HS-5 (cell line): ENCODE results near the gene NPC1.
"Not testable (repeated sequence)": the region's sequence is repeated elsewhere in the genome, so short reads cannot be mapped to it uniquely, and the experiment has no call there.

ENCODE experiments used
- DNase-seq: peaks from one replicate; pipeline ENCODE4 v3.0.0-alpha.2; 2012; ENCODE audit warnings: low read depth

The NPC1 gene

DNA sequence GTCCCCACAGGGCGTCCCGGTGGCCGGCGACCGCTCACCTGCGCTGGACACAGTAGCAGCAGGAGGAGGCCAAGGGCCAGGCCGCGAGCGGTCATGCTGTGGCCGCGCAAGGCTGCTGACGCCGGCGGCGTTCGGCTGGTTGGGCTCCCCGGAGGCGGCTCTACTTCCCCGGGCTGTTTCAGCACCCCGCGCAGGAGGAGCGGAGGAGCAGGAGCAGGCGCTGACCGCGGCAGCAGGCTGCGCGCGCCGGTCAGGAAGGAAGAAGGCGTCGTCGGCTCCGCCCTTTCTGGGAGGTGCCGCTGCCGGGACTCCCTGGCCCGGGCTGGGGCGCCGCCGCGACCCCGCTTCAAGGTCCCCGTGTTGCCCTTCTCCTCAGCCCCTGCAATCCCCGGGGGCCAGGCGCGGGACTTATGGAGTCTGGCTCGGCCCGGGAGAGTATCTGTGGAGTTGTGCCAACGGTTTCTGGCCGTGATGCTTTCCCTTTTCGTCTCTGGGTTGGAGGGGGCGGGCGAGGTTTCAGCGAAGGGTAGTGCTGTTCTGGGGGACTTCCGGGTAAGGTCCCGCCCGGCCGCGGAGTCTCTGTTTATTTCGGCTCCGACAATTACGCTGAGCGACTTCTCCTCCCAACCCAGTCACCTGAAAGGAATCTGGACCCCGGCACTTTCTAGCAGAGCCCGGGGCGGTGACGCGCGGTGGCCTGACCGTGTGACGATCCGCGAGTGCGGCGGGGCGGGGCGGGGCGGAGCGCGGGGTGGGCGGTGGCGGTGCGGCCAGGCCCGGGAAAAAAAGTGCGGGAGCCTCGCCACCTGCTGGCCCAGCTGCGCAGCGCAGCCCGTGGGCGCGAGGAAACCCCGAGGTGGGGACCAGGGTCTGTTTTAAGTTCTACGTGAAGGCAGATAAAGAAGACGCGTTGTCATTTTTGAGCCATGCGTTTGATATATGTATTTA lies at the start of gene NPC1:
TSS of gene NPC1 (minus strand) at position 258 of the 948 bp plus-strand sequence. CDS start at position 95, 163 bp downstream.
- peak; percentile 94 for DNase-seq

DNA sequence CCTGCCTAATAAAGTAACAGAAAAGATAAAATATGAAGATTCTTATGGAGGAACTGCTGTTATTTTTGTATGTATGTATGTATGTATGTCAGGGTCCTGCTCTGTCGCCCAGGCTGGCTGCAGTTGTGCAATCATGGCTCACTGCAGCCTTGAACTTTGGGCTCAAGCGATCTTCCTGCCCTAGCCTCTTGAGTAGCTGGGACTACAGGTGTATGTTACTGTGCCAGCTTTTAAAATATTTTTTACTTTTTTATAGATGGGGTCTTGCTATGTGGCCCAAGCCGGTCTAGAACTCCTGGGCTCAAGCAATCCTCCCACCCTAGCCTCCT lies 49.7 kb upstream of the NPC1 start:
- no peak for DNase-seq

DNA sequence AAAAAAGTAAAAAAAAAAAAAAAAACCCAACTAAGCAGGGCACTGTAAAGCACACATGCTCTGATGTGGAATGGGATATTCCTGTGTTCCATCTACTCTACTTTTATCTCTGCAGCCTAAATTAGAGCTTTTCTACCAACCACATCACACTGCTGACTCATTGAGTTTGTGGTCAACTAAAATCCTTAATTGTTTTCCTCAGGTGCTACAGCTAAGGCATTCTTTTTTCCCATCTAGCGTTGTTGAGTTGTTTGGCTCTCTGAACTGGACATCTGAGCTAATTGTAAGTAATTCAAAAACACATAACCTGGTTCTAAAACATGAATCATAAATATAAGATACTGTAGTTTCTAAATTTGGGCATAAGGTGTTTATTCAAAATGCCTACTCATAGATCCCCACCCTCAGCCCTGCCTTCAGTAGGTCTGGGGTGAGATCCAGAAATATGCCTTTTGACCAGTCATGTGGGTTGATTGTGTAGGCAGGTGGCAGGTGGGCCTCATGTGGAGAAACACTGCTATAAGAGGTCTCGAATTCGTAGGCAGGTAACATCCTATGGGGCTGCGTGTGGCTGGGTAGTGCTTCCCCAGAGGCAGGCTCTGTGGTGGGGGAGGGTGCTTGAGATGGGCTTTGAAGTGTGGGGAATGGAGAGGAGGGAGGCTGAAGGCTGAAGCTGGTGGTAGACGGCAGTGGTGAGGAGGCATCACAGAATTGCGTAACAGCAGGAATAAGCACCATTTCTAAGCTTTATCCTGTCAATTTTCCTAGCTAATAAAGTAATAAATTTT lies 49.2 kb upstream of the NPC1 start:
- no peak for DNase-seq

DNA sequence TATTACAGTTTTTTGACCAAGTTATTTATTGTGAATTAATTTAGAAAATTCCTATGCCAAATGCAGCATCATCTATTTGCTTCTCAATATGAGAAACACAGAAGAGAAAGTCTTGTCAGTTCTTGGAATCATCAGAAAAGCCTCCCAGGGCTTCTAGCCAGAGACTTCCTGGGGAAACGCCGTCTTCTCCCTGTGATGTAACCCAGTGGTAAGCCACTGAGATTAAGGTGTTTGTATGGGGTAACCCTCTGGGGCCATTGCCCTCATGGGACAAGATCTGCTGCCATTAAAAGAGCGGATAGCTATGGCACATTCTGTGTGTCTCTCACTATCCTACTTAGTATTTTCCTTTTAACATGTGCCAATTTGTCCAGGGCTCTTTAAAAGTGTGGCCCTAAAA lies 48.4 kb upstream of the NPC1 start:
- DNase-seq: no peak

DNA sequence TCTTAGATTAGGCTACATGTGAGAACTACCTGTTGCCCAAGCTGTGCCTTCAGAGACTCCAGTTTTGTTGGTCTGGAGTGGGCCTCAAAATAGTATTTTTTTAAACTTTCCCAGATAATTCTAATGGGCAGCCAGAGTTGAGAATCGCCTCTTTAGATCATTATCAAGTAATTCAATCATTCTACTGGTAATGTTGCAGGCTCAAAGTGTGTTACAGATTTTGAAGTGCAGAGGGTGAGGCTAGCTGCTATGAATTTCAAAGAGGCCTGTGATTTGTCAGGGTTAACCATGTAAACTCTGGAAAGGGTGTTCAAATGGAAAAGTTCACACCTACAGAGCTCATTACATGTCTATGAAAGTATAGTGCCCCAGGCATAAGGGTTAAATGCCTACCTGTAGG lies 46.3 kb upstream of the NPC1 start:
- DNase-seq: no peak

DNA sequence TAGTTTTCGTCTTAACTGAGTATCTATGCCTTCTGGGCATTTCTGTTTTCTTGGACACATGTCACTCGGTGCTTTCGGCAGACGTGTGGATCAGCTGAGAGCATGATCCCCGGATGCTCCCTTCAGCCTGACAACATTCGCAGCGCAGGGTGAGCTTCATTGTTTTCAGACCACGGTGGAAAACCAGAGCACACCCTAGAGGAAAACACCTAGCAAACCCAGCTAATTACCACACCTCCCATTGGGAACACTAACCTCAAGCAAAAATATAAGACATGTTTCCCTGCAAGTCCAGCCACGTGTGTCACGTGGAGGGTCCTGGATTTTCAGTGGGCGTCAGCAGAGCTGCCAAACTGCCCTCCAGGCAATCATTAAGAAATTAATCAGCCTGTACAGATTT lies 45.4 kb upstream of the NPC1 start:
- DNase-seq: no peak

DNA sequence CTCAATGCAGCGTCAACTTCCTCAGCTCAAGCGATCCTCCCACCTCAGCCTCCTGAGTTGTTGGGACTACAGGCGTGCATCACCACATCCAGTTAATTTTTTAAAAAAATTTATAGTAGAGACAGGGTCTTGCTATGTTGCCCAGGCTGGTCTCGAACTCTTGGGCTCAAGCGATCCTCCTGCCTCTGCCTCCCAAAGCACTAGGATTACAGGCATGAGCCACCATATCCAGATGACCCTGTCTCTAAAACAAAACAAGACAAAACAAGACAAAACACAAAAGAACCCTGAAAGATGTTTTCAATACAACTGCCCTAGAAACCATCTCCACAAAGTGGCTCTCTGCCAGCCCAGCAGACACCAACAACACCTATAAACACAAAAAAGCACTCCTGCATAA lies 45.0 kb upstream of the NPC1 start:
- DNase-seq: no peak

DNA sequence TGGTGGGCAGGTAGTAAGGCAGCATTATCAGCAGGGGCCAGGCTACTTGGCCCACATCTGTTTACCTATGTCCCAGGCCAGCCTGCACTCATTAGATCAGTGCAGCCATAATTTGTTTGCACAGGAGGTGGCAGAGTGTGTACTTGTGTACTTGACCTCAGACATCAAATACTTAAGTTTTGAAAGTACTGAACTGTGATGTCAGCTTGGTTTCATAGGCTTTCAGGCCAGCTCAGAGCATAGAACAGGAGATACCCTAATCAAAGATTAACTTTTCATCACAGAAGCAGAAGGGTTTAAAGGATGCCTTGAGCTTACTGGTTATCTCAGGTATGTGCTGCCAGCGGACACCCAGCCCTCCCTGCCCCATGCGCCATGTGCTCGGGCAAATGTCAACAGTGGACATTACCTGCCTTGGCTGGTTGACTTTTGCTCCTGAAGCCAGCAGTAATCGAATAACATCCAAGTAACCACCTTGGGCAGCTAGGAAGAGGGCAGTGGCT lies 43.2 kb upstream of the NPC1 start:
- no peak for DNase-seq

DNA sequence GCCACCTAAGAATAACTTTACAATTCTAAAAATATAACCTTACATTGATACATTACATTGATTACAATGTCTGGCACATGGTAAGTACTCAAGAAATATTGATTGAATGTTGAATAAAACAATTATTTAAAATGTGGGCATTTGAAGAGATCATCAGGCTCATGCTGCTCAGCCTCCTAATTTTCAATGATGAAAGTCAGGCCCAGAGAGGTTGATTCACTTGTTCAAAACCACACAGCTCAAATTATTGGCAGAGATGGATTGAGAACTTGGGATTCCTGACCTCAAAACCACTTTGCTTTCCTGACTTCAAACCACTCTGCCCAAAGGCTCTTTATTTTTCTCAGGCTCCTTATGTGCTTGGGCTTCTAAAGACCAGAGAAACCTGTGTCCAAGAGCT lies 41.7 kb upstream of the NPC1 start:
- DNase-seq: no peak

DNA sequence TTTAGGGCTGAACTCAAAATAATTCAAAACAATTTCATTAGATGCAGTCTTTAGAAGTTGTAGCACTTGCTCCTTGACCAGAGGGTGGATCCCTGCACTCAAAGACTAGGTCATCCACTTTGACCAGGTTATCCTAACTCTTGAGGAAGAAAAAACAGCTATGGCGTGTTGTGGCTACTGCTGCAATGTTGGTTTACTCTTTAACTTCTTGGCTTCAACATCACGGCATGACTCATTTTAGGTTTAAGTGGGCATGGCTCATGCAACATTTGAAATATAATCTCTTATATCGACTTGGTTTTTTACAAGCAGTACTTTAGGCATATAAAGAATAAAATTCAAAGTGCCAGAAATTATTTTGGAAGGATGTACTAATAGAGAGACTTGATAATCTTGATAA lies 41.0 kb upstream of the NPC1 start:
- peak; percentile 79 for DNase-seq

DNA sequence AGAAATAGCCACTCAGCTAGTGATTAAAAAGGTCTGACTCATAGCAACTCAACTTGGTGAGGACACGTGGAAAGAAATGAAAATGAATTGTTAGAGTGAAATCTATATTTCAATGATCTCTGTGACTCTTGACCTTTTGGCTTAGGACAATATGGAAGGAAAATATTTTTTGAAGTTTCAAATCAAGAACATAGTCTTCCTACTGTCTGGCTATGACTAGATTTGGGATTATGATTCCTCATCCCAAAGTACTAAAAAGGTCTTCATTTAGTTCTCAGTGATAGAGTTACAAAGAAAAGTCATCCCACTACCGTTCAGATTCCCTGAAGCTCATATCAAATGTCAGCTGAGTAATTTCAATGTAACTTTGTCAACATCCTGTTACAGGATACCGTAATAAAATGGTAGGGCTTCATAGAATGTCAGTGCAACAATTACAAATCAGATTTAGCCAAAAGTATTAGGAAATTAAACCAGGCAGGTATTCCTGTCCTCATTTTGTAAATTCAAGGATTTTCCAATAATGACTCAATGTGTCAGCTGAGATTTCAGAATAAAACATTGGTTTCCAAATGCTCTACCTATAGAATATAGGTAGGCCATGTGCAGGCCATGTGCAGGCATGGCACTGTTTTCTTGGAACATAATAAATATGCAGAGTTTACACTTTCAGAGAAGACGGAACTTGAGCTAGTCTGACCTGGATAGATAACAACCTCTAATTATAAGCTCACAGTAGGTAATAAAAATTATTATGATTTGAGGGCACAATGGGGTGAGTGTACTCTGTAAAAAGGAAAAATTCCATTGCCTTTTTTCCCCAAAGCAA lies 40.4 kb upstream of the NPC1 start:
- peak; percentile 69 for DNase-seq

DNA sequence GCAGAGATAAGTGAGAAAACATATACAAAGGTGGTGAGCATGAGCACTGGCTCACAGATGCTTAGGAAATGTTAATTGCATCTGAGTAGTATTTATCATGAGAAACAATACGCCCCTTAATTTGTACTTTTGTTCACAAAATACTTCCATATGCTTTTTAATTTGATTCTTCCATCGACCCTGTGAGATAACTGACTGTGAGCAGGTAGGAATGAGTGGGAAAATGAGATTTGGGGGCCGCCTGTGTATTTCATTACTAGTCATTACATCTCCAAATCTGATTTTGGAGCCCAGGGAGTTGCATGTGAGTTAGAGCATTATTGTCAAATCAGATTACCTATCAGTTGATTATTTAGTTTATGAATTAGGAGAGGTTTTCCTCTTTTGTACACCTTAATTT lies 36.7 kb upstream of the NPC1 start:
- no peak for DNase-seq

DNA sequence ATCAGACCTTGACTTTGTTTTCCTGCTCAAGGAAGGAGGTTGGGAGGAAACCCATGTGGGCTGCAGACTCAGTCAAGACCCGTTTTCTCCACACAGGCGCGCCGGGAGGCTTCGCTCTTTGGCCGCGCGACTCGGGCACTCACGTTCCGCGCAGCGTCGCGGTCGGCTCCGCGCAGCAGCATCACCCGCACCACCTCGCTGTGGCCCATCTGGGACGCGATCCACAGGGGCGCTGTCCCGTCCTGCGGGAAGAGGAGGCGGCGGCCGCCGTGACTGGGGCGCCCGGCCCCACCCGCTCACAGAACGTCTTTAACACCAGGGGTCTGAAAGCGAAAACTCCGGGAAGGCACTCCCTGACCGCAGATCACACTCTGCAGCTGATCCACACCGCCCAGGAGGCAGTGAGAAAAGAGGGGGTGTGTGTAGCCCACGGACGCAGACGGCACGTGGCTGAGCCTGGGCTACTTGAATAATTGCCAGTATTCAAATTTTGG lies 33.1 kb upstream of the NPC1 start:
- no peak for DNase-seq

DNA sequence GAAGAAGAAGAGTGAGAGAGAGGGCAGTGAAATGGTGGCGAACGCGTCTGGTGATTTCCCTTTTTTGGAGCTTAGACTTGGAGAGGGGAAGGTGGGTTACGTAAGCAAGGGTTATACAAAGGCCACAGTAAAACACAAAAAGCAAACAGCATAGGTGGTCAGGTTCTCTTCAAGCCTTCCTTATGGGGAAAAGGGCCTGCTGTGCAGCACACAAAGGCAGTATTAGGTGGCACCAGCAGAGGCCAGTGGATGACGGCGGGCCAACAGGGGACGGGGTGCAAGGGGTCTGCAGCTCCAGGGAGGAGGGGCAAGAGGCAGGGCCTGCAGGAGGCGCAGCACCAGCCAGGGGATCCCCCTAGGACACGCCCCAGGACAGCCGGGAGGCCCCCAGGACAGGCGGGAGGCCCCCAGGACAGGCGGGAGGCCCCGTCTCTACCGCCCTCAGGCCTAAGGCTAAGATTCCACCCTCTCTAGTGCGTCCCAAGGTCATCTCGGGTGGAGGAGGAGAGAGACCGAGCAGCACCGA lies 32.6 kb upstream of the NPC1 start:
- no peak for DNase-seq

DNA sequence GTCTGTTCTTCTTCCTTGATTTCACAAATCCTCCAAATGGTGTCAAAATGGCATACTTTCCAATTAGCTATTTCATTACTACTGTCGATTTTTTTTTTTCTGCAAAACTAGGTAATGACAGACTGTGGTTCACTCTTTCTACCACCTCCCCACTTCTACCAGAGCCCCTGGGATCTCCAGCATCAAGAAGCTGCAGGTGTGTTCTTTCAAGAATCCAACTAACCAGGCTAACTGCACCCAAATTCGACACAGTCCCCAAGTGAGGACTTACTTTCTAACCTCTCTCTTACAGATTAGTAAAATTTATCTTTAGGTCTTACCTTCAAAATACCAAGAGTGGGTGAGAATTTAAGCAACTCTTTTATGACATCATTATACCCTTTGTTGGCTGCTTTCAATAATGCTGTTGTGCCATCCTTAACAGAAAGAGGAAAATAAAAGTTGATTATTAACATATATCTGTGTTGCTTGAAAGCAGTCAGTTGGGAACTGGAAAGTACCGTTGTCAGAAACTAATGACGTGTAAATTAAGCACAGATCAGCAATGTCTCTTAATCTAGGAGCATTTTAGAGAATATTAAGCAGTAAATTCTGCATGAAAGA lies 31.2 kb upstream of the NPC1 start:
- no peak for DNase-seq

DNA sequence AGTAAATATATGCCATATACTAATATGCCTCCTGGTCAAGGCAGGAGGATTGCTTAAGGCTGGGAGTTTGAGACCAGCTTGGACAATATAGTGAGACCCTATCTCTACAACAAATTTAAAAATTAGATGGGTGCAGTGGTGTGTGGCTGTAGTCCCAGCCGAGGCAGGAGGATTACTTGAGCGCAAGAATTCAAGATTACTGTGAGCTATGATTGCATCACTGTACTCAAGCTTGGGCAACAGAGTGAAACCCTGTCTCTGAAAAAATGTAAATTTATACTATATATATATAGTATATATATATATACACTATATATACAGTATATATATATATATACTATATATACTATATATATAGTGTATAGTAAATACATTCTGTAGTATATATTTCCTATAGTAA lies 30.0 kb upstream of the NPC1 start:
- DNase-seq: no peak

DNA sequence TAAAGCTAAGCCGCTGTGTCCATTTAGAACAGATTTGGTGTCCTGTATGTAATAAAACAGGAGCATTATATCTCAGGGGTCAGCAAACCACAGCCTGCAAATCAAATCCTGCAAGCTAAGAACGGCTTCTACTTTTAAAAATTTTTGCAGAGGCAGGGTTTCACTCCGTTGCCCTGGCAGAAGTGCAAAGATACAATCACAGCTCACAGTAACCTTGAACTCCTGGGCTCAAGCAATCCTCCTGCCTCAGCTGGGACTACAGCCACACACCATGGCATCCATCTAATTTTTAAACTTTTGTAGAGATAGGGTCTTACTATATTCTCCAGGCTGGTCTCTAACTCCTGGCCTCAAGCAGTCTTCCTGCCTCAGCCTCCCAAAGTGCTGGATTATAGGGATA lies 28.6 kb upstream of the NPC1 start:
- no peak for DNase-seq

DNA sequence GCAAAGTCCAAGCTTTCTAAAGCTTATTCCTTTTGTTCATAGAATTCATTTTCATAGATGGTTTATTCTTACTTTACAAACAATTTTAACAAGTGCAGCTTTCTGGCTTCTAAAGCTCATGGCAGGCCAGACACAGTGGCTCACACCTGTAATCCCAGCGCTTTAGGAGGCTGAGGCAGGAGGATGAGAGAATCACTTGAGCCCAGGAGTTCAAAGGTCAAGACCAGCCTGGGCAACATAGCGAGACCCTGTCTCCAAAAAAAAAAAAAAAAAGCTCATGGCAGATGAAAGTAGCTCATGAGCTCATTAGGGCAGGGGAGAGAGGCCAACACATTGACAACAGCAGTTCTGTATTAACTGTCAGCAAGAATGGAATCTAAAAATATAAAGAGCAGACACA lies 28.1 kb upstream of the NPC1 start:
- DNase-seq: no peak

DNA sequence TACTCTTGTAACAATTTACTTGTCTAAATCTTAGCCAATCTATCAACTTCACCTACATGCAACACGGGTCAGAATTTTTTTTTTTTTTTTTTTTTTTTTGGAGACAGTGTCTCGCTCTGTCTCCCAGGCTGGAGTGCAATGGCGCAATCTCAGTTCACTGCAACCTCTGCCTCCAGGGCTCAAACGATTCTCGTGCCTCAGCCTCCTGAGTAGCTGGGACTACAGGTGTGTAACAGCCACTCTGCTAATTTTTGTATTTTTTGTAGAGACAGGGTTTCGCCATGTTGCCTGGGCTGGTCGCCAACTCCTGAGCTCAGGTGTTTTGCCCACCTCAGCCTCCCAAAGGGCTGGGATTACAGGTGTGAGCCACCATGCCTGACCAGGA lies 26.8 kb upstream of the NPC1 start:
- not testable (repeated sequence) for DNase-seq

DNA sequence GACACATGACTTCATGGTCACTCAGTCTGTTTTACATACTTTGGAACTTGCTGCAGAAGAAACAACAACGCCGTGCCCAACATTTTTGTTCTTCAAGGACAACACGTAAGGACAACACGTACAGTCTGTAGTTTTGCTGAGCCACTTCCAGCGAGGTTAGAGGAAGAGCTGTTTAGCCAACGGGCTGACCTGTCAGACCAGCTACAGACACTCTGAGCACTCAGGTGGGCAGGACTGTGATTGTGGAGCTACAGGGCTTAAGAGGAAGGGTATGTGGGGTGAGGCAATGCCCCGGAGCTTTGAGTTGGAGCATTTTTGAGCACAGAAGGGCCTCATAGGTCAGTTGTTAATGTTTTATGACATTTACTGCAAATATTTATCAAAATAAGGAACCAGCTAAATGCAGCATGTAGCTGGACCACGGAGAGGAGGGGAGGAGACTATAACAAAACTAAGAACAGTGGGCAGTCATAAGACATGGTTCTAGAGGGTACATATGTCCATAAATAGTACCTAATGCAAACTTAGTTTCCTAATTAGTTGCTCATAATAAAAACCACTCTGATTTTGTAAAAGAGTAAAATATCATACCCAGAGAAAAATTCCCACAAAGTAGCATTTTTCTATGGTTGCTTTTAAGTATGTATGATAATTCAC lies 26.3 kb upstream of the NPC1 start:
- DNase-seq: no peak
